AG04449 (cell line): Measurements from ENCODE around the gene NOM1.

ENCODE experiments used
- CTCF ChIA-PET: fragments of 350-600 bp; formaldehyde crosslinking; extraction: SDS; loops from one replicate; lab custom pipeline; 2021; ENCODE audit warnings: antibody characterized with exemption; lab: Yijun Ruan, JAX
- POLR2A ChIA-PET: fragments of 400-600, 350-600 bp; formaldehyde crosslinking; extraction: SDS; loops from one replicate; lab custom pipeline; 2020; ENCODE audit warnings: antibody characterized with exemption, inconsistent platforms; lab: Yijun Ruan, JAX
- DNase-seq: peaks from one replicate; pipeline ENCODE4 v3.0.0-alpha.2; 2010; ENCODE audit warnings: low read depth, low spot score
- H3K4me3 ChIP-seq: 2 replicates; pipeline ENCODE4 v1.5.1; 2011; ENCODE audit warnings: low read depth, mild to moderate bottlenecking, control low read depth, low read length
- CTCF ChIP-seq: IDR thresholded peaks from one replicate; pipeline ENCODE4 v1.5.1; 2011; ENCODE audit warnings: mild to moderate bottlenecking, moderate library complexity, low read length, control low read depth, inconsistent platforms; ENCODE audit not compliant: insufficient read depth; ENCODE audit errors: missing control alignments

Gene NOM1

DNA sequence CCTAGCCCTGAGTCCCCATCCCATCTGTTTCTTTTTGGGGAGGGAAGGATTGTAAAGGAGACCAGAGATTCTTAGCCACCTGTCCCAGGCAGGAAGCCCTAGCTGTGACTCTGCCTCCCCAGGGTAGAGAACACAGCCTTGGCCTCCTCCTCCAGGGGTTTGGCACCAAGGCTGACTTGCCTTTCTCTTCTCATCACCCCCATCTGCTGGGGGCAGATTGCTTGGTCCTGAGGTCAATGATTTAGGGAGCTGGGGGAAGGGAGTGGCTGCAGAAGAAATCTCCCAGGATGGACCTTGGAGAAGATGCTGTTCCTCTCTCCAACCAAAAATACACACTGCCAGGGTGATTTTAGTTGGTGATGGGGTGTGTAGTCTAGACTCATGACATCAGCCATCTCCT, 63.6 kb downstream of the NOM1 start:
- TF ChIP-seq CTCF: no peak
- no peak for DNase-seq
- no peak overlapping the region for H3K4me3 ChIP-seq
- ChIA-PET CTCF (interaction anchor here (1.0 kb wide), 1 partner anchor 10 kb away, joined by 3 read pairs; no protein-coding TSS in a partner anchor), POLR2A (no interaction called here)

DNA sequence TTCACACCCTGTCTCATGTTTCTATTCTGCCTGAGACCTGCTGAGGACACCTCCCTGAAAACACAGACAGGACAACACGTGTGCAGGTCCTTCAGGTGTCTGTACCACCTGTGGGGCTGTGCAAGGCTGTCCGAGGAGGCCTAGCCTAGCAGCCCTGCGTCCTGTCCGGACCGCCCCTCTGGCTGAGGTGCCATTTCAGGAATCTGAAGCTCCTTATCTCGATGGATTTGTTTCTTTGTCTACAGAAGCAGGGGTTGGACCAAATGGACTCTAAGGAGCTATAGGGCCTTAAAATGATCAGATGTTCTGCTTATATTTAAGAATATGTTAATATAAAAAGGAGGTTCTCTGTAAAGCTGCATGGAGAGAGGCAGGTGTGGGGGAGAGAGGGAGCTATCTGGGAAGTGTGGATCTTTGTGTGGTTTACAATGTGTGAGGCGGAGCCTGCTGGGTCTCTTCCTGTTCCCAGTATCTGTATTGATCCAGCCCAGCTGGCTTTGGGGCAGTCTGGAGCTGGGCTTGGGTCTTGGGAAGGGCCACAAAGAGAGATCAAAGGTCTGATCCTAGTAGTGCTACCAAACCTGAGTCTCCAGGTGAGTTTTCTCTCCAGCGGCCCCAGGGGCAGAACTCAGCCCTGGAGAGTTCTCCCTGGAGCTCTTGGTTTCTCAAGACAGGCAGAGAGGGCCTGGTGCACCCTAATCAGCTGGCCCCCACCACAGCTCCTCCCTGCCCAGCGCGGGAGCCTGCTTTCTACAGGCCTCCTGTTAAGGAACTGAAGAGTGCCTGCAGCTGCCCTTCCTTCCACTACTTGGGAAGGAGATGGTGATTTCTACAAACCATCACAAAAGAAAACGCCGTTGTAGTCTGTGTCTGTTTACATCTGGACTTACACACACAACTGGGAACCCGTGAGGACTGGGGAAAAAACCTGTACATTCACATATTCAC, 64.4 kb downstream of the NOM1 start:
- ChIA-PET POLR2A (no interaction called here), CTCF (interaction anchor here (1.0 to 1.4 kb wide), 2 partner anchors 9 to 43 kb away, joined by 3 read pairs; no protein-coding TSS in a partner anchor)
- no peak for TF ChIP-seq CTCF
- H3K4me3 ChIP-seq: no peak overlapping the region
- no peak for DNase-seq

DNA sequence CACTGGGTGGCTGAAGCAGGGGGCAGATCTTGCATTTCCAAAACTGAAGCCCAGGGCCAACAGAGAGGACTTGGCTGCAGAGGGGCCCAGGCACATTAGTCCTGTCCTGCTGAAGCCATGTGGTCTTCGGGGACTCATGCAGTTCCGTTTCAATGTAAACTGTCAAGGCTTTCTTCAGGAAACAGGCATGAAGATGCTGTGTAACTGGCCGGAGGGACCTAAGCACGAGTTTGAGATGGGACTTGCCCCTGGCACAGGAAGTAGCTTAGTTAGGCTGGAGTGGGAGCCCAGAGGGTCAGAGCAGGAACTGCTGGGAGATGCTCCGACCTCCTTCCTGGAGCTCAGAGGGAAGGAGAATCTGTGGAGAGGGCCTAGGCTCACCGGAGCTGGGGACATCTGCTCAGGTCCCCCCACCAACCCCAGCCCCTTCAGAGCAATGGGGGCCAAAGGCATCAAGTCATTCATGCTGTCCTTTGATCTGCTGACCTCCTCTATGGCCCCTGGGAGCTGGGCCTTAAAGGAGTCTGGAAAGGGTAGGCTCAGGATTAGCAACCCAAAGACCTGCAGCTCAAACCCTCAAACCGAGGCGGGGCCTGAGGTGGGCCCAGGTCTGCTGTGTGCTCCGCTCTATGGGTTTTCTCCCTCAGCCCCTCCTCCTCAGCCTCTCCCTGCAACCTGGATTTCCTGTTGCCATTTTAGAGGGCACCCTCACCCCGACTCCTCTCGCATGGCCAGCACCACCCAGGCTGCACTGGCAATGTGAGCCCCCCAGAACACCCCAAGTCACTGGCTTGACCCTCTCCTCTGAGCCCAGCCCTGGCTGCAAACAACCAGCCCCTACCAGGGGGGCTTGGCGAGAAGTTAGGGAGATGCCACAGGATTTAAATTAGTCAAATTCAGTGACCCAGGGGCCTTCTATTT, 65.4 kb downstream of the NOM1 start:
- TF ChIP-seq CTCF: no peak
- POLR2A ChIA-PET: no interaction called here
- DNase-seq: no peak
- CTCF ChIA-PET: interaction anchor here (1.4 kb wide), 1 partner anchor 44 kb away, joined by 3 read pairs; no protein-coding TSS in a partner anchor
- no peak overlapping the region for H3K4me3 ChIP-seq

DNA sequence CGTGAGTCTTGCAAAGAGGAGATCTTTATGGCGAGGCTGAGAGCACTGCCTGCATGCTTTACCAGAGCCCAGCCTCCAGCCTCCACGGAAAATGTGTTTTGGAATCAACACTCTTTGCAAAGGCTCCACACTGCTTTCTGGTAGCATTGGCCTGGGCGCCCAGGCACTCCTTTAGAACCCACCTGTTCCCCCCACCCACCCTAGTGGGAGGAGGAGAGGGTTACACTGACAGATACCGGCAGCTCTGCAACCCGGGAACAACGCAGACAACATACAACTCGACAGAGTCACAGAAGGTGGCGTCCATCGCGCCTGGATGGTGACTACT, 66.5 kb downstream of the NOM1 start:
- H3K4me3 ChIP-seq: no peak overlapping the region
- no peak for TF ChIP-seq CTCF
- ChIA-PET CTCF (no interaction called here), POLR2A (no interaction called here)
- DNase-seq: no peak

GRCh38 chr7:157016352-157017041, 67.0 kb downstream of the NOM1 start:
- ChIA-PET POLR2A (interaction anchor here (0.5 kb wide), 1 partner anchor 123 kb away, joined by 3 read pairs; the partner anchor contains the start of gene LMBR1), CTCF (no interaction called here)
- DNase-seq: no peak
- no peak for TF ChIP-seq CTCF
- H3K4me3 ChIP-seq: no peak overlapping the region
